Spleen (tissue), 7 donors: ENCODE measurements around the gene SHANK2.

Experiments
- CTCF ChIP-seq, 11 experiments: fragments of 200-600 bp in 7 of 11; fragments of 450-650 bp in 4 of 11; sonication (generic) in 4 of 11; IDR thresholded peaks in 8 of 11; conservative IDR thresholded peaks in 3 of 11; 1 replicate in 7 of 11; 2 replicates in 4 of 11; pipeline versions ENCODE4 v1.4.0 to v1.8.0; 2016 to 2021; ENCODE audit warnings: antibody characterized with exemption in 11 of 11, inconsistent platforms in 4 of 11, mild to moderate bottlenecking in 1 of 11
- POLR2A ChIP-seq, 3 donors: fragments of 450-650 bp; IDR thresholded peaks; one replicate each; pipeline ENCODE4 v1.5.1; 2017; ENCODE audit warnings: antibody characterized with exemption in 3 of 3, mild to moderate bottlenecking in 1 of 3
- donor health status: DM: no; HTN: no; CAD: no; lungs with moderate emphysema.
- donor health status: DM: no; HTN: no; CAD: no.
- donor health status: DM: no; HTN: no; CAD: no.

GRCh38 chr11:71206186-71206585 is 46.2 kb downstream of the SHANK2 start:
- TF ChIP-seq CTCF (IDR thresholded peaks at IDR 0.05 in 8 of 11, conservative IDR thresholded peaks at IDR 0.05 in 3 of 11) (no peak), POLR2A (IDR thresholded peaks at IDR 0.05) (no peak)
